Heart right ventricle (tissue), 16 donors: ENCODE measurements around the gene BCAR3. TPM values are rescaled to one million over a fixed set of nuclear protein-coding genes. Genes with fewer than 3 reads are reported as not detected.

Experiments
- ATAC-seq, 8 donors: fragments of 200-7000 bp; cut with Tn5 transposase; one replicate each; pipeline ENCODE4 v1.9.1; 2020; ENCODE audit warnings: mild to moderate bottlenecking in 8 of 8, moderate library complexity in 8 of 8, moderate number of reproducible peaks in 1 of 8
- DNase-seq, 2 donors: peaks; one replicate each; pipeline ENCODE4 v3.0.0-alpha.2; 2020
- H3K27ac ChIP-seq, 10 donors: fragments of 200-600 bp; sonication (generic) in 2 of 10; one replicate each; pipeline versions ENCODE4 v1.5.0 to v1.8.0; 2020 to 2022; ENCODE audit warnings: mild to moderate bottlenecking in 3 of 10
- H3K27me3 ChIP-seq, 7 donors: fragments of 200-600 bp; one replicate each; pipeline ENCODE4 v1.8.0; 2021 to 2022; ENCODE audit warnings: mild to moderate bottlenecking in 2 of 7
- H3K36me3 ChIP-seq, 9 donors: fragments of 200-600 bp; sonication (generic) in 1 of 9; one replicate each; pipeline versions ENCODE4 v1.5.0 to v1.8.0; 2020 to 2022; ENCODE audit warnings: mild to moderate bottlenecking in 2 of 9
- H3K4me1 ChIP-seq, 9 donors: fragments of 200-600 bp; sonication (generic) in 1 of 9; one replicate each; pipeline versions ENCODE4 v1.5.0 to v1.8.0; 2020 to 2022; ENCODE audit warnings: mild to moderate bottlenecking in 4 of 9
- H3K4me3 ChIP-seq, 10 donors: fragments of 200-600 bp; sonication (generic) in 2 of 10; one replicate each; pipeline versions ENCODE4 v1.5.0 to v1.8.0; 2020 to 2022; ENCODE audit warnings: mild to moderate bottlenecking in 7 of 10, moderate library complexity in 2 of 10
- H3K9me3 ChIP-seq, 11 donors: fragments of 200-600 bp in 10 of 11; sonication (generic) in 2 of 11; one replicate each; pipeline versions ENCODE4 v1.5.0 to v1.8.0; 2013 to 2022; ENCODE audit warnings: mild to moderate bottlenecking in 2 of 11, control low read depth in 1 of 11, moderate library complexity in 1 of 11
- WGBS, 2 donors: extraction: QIAGEN DNeasy Blood & Tissue Kit; methylation state at CpG; one replicate each; pipeline ENCODE4 v1.1.7; 2013; ENCODE audit warnings: inconsistent platforms in 1 of 2; 5-methylcytosine and 5-hydroxymethylcytosine counted together
- intact Hi-C, 10 donors: fragments of 100-400 bp; cut with DNase I; formaldehyde crosslinking; loops; one replicate each; pipeline versions ENCODE4 v1.11.1 to v1.14.2; 2022
- polyA plus RNA-seq, 2 donors: library from polyadenylated mRNA; stranded (reverse); fragments of 200-250 nt; gene quantifications; one replicate each; pipeline ENCODE4 v1.2.3, GENCODE V29; 2013
- total RNA-seq, 10 donors: library from RNA; stranded (reverse); fragmentation: NEBNext Ultra II Directional in 3 of 10; extraction: Animal tissue kit (Norgen Biotek cat#: 25700) in 3 of 10; gene quantifications; one replicate each; pipeline versions ENCODE4 v1.2.1 to v1.2.4, GENCODE V29; 2021 to 2023
- TF ChIP-seq, protein P1 (sequence below), 9 donors: fragments of 200-600 bp; sonication (generic) in 2 of 9; IDR thresholded peaks; one replicate each; pipeline versions ENCODE4 v1.5.0 to v1.8.0; 2021 to 2022; ENCODE audit warnings: antibody characterized with exemption in 9 of 9, mild to moderate bottlenecking in 5 of 9, moderate library complexity in 1 of 9
- donor health status: Arrhythmogenic right ventricular cardiomyopathy.
- donor health status: ischemic (EF 13 %, LVEDD 7.1; RV severe dilation, severe dysfunction).
- donor health status: healthy with polysubstance abuse.
- donor health status: DM: no; HTN: yes; CAD: no.
- donor health status: DM: no; HTN: no; CAD: no.
- donor health status: ischemic (EF 25% LVEDD 6.9; RV normal size, moderate dysfunction).
- donor health status: ischemic (EF 25% LVEDD 5.7; RV mildly dilated, moderate dysfunction).
- donor health status: healthy.
- donor health status: DM: yes; HTN: yes; CAD: no.
- donor health status: Ischemic cardiomyopathy.
- donor health status: ischemic (EF 35%, LVEDD 5.7; RV mildly dilated, moderate dysfunction).
- donor health status: nonischemic (EF 11% LVEDD 7.7; RV severe dilation, severe dysfunction).
- donor health status: DM: yes; HTN: yes; CAD: no.
- donor health status: PGD.
- donor health status: ischemic (EF 29% LVEDD 5.4; RV normal size, mild dysfunction).
- donor health status: nonischemic (EF 23%, LVEDD 6.1; RV moderate dilation, normal function).

BCAR3 gene
- total and polyA plus RNA-seq, 12 donors = 6.6 to 36.0 (median 15.9) TPM

DNA sequence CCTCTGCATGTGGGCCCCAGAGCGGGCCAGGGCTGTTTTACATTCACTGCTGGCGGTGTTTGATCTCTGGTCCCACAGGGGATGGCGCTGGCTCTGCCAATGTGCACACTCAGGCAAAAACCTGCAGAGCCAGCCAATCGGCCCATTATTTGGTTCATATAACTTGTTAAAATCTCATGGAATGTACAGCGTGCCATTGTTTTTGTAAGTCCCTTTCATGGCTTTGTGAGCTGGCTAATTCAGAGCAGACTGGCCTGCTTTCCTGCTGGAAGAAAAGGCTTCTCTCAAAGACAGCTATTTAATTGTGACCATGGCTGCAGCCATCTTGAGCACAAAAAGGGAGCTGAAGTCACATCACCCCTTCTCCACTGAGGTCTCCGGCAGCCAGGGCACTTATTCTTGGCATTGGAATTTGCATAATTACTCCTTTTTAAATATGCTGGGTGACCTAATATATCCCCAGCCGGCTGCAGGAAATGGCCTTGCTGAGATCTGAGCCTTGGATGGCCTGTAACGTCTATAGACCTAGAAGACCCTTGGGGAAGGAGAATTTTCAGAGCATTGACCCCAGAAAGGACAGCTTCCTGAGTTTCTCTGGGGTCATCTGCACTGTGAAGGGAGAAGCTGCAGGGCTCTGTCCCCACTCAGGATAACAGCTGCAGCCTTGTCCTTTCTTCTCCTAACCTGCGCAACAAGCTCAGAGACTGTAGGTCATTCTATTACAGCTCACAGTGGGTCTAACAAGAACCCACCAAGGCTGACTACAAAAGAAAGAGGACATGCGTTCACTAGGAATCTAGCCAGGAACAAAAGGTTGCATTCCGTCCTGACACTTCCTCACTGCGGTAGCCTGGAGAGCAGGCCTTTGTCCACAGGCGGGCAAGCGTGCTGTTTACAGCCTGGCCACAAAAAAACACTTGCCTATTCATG, 45.8 kb downstream of the BCAR3 start:
- intact Hi-C loops = loop anchor here in 4 of 10 donors (5.0 to 10.0 kb wide), 5 partner anchors 41 to 331 kb away; partner anchors contain the start of gene BCAR3 (in 2 of the 4)
- 70 to 79% methylated on average over 14 of the region's 14 CpGs for whole genome bisulfite sequencing, 2 donors
- ATAC-seq (peak; percentile 35 to 85 (median 54)), DNase-seq (peak in 1 of 2 donors; percentile 33)
- H3K4me1 ChIP-seq = peaks cover 0 to 26% (median 10%) of the 10 kb centered on the region in 9 donors
- H3K36me3 ChIP-seq = peaks cover 0 to 14% (median 0%) of the 10 kb centered on the region in 9 donors
- no peaks in the 10 kb centered on the region for H3K27me3 ChIP-seq
- H3K4me3 ChIP-seq = no peak overlapping the region
- H3K9me3 ChIP-seq = peaks cover 0 to 1% (median 0%) of the 10 kb centered on the region in 11 donors
- peak overlapping the region in 9 of 10 donors; percentile 1 to 61 (median 55) for H3K27ac ChIP-seq
- TF ChIP-seq, protein P1, sequence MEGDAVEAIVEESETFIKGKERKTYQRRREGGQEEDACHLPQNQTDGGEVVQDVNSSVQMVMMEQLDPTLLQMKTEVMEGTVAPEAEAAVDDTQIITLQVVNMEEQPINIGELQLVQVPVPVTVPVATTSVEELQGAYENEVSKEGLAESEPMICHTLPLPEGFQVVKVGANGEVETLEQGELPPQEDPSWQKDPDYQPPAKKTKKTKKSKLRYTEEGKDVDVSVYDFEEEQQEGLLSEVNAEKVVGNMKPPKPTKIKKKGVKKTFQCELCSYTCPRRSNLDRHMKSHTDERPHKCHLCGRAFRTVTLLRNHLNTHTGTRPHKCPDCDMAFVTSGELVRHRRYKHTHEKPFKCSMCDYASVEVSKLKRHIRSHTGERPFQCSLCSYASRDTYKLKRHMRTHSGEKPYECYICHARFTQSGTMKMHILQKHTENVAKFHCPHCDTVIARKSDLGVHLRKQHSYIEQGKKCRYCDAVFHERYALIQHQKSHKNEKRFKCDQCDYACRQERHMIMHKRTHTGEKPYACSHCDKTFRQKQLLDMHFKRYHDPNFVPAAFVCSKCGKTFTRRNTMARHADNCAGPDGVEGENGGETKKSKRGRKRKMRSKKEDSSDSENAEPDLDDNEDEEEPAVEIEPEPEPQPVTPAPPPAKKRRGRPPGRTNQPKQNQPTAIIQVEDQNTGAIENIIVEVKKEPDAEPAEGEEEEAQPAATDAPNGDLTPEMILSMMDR (IDR thresholded peaks at IDR 0.05) = peak in 1 of 9 donors; percentile 11

DNA sequence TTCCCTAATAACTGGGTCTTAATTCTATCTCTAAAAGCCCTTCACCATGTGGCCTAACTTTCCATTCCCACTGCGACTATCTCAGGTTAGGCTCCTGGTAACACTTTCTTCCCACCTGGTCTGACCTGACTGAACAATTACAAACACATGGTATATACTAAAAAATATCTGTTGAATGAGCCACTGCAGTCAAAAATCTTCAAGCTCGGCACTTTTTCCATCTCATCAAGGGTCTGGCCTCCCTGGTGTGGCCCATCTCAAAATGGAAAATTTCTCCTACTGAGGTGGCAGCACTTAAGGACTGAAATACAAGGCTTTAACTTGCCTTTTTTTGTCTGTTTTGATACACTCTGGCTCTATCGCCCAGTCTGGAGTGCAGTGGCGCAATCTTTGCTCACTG, 48.3 kb downstream of the BCAR3 start:
- intact Hi-C loops = loop anchor here in 5 of 10 donors (5.0 to 10.0 kb wide), 8 partner anchors 44 to 329 kb away; partner anchors contain the start of gene BCAR3 (in 2 of the 5)
- Histone ChIP-seq H3K4me1 (peaks cover 0 to 30% (median 18%) of the 10 kb centered on the region in 9 donors), H3K36me3 (peaks cover 0 to 3% (median 0%) of the 10 kb centered on the region in 9 donors), H3K9me3 (peaks cover 0 to 4% (median 0%) of the 10 kb centered on the region in 11 donors), H3K27ac (no peak overlapping the region), H3K27me3 (no peaks in the 10 kb centered on the region), H3K4me3 (no peak overlapping the region)
- TF ChIP-seq, protein P1 (IDR thresholded peaks at IDR 0.05) = no peak
- DNase-seq = no peak
- ATAC-seq = no peak
- WGBS, 2 donors = 98% methylated on average over 4 of the region's 4 CpGs

DNA sequence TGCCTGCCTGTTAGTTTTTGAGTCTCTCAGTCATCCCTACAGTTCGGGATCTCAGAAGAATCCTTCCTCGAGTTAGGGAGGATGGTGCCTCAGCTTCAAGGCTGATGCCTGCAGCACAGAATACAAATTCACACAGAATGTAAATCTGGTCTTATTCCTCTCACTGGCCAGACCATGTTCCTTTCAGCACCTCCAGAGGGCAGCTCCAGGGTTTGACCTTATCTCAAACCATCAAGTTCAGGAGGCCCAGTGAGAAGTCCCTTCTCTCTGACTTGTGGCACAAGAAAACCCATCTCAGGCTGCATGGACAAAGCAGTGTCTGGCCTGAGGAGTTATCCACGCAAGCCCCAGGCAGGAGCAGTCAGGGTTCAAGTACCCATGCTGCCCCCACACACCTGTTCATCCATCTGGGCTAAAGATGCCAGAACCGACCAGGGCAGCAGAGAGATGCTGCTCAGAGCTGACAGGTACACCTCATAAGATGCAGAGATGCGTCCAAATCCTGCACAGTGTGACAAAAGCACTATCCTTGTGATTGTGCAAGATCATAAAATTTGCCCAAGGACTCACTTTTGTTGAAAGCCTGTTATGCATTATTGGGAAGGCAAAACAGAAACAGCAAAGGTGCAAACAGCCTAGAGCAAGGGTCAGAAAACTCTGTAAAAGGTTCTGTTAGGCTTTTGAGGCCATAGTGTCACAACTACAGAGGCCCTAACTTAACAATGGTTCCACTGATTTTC, 49.8 kb downstream of the BCAR3 start:
- Histone ChIP-seq H3K36me3 (peaks cover 0 to 3% (median 0%) of the 10 kb centered on the region in 9 donors), H3K27me3 (no peaks in the 10 kb centered on the region), H3K9me3 (peaks cover 0 to 4% (median 0%) of the 10 kb centered on the region in 11 donors), H3K27ac (no peak overlapping the region), H3K4me3 (no peak overlapping the region), H3K4me1 (peaks cover 0 to 30% (median 15%) of the 10 kb centered on the region in 9 donors)
- ATAC-seq (no peak), DNase-seq (no peak)
- TF ChIP-seq, protein P1 (IDR thresholded peaks at IDR 0.05) = peak in 6 of 9 donors; percentile 28 to 47 (median 38)
- 92 to 97% methylated on average over 5 of the region's 5 CpGs for WGBS, 2 donors
- intact Hi-C loops = loop anchor here in 8 of 10 donors (1.0 to 10.0 kb wide), 12 partner anchors 45 to 327 kb away; partner anchors contain the start of gene BCAR3 (in 5 of the 8)

DNA sequence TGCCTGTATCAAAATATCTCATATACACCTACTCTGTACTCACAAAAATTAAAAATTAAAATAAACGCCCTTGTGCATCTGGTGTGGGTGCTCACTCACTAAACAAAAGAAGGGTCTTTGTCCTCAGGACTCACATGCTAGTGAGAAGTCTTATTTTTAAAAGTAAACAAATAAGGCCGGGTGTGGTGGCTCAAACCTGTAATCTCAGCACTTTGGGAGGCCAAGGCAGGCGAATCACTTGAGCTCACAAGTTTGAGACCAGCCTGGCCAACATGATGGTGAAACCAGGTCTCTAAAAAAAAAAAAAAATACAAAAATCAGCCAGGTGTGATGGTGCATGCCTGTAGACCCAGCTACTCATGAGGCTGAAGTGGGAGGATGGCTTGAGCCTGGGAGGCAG, 51.5 kb downstream of the BCAR3 start:
- no peak for DNase-seq
- TF ChIP-seq, protein P1 (IDR thresholded peaks at IDR 0.05) = no peak
- 94 to 95% methylated on average over 3 of the region's 3 CpGs for WGBS, 2 donors
- Histone ChIP-seq H3K9me3 (peaks cover 0 to 4% (median 0%) of the 10 kb centered on the region in 11 donors), H3K27me3 (no peaks in the 10 kb centered on the region), H3K4me3 (no peak overlapping the region), H3K4me1 (peaks cover 4 to 29% (median 16%) of the 10 kb centered on the region in 9 donors), H3K36me3 (peaks cover 0 to 3% (median 0%) of the 10 kb centered on the region in 9 donors), H3K27ac (no peak overlapping the region)
- intact Hi-C loops = loop anchor here in 8 of 10 donors (2.0 to 10.0 kb wide), 11 partner anchors 47 to 325 kb away; partner anchors contain the start of gene BCAR3 (in 5 of the 8)
- ATAC-seq = no peak
